HCT116 (cell line): Measurements from ENCODE around the gene DOK6. TPM values are rescaled to one million over a fixed set of nuclear protein-coding genes. Genes with fewer than 3 reads are reported as not detected.

Experiments
- ATAC-seq: fragments of 200-7000 bp; cut with Tn5 transposase; 2 replicates; pipeline ENCODE4 v1.9.1; 2020; ENCODE audit warnings: mild to moderate bottlenecking, moderate library complexity
- BruUV-seq: library from RNA; stranded (reverse); fragments of 400-500 nt; replicated peaks from 2 replicates; lab custom pipeline; 2021; lab: Mats Ljungman, UMichigan
- CTCF ChIA-PET: fragments of 300-600 bp; sonication (Branson Sonifier 250); formaldehyde crosslinking; loops from one replicate; lab custom pipeline; 2021; ENCODE audit warnings: antibody characterized with exemption; lab: Charles Lee
- POLR2A ChIA-PET: fragments of 300-600, 350-600 bp; sonication (Branson Sonifier 250); formaldehyde crosslinking; loops from one replicate; lab custom pipeline; 2021; ENCODE audit warnings: antibody characterized with exemption; lab: Charles Lee
- RAD21 ChIA-PET, 2 experiments: fragments of 300-600 bp; sonication (Branson Sonifier 250); formaldehyde crosslinking; loops; one replicate each; lab custom pipeline; 2023; ENCODE audit warnings: low total read pairs in 2 of 2; ENCODE audit not compliant: uncharacterized antibody in 2 of 2, unreplicated experiment in 2 of 2, low non-redundant PET in 1 of 2; lab: Charles Lee
- DNase-seq: peaks from one replicate; pipeline ENCODE4 v3.0.0-alpha.2; 2010; ENCODE audit warnings: low read depth, low spot score
- H2AFZ ChIP-seq: fragments of 200-600 bp; shearing (Covaris generic), sonication (generic); 2 replicates; pipeline ENCODE4 v1.6.1; 2017; ENCODE audit warnings: low read depth, mixed run types, mixed read lengths, antibody characterized with exemption, low read length; ENCODE audit not compliant: poor library complexity, severe bottlenecking
- H3K27ac ChIP-seq: 2 replicates; pipeline ENCODE4 v1.5.1; 2012; ENCODE audit warnings: low read depth, low read length
- H3K27me3 ChIP-seq: fragments of 200-600 bp; sonication (generic); 2 replicates; pipeline ENCODE4 v1.6.1; 2016; ENCODE audit warnings: mixed run types, low read length, mixed read lengths; ENCODE audit not compliant: insufficient read depth
- H3K36me3 ChIP-seq, 2 experiments: fragments of 200-500 bp in 1 of 2; fragments of 200-600 bp in 1 of 2; sonication (Bioruptor generic) in 1 of 2; sonication (generic) in 1 of 2; 2 replicates each; pipeline versions ENCODE4 v1.5.1 to v1.6.1; 2014 to 2016; ENCODE audit warnings: low read length in 2 of 2, inconsistent platforms in 1 of 2, mixed read lengths in 1 of 2, mixed run types in 1 of 2; ENCODE audit not compliant: insufficient read depth in 2 of 2, control insufficient read depth in 1 of 2
- H3K4me1 ChIP-seq, 2 experiments: fragments of 200-600 bp in 1 of 2; sonication (generic) in 1 of 2; 2 replicates each; pipeline versions ENCODE4 v1.5.1 to v1.6.1; 2012 to 2017; ENCODE audit warnings: low read length in 2 of 2, inconsistent platforms in 1 of 2, mild to moderate bottlenecking in 1 of 2, mixed read lengths in 1 of 2, mixed run types in 1 of 2, moderate library complexity in 1 of 2; ENCODE audit not compliant: insufficient read depth in 2 of 2, control insufficient read depth in 1 of 2
- H3K4me2 ChIP-seq: fragments of 200-600 bp; sonication (generic); 2 replicates; pipeline ENCODE4 v1.6.1; 2017; ENCODE audit warnings: mixed run types, low read length, mixed read lengths
- H3K4me3 ChIP-seq, 2 experiments: fragments of 200-600 bp in 1 of 2; sonication (generic) in 1 of 2; replicated peaks in 1 of 2; 2 replicates each; pipeline ENCODE4 v1.5.1; 2011 to 2016; ENCODE audit warnings: low read length in 2 of 2, control low read depth in 1 of 2, low read depth in 1 of 2, mild to moderate bottlenecking in 1 of 2, mixed read lengths in 1 of 2, mixed run types in 1 of 2
- H3K79me2 ChIP-seq: fragments of 200-600 bp; sonication (generic); 2 replicates; pipeline ENCODE4 v1.6.1; 2017; ENCODE audit warnings: mild to moderate bottlenecking, mixed run types, low read length, moderate library complexity, mixed read lengths; ENCODE audit not compliant: insufficient read depth
- H3K9ac ChIP-seq: fragments of 200-600 bp; sonication (generic); 2 replicates; pipeline ENCODE4 v1.6.1; 2016; ENCODE audit warnings: low read length, mixed read lengths
- H3K9me2 ChIP-seq: fragments of 200-600 bp; sonication (generic), shearing (Covaris generic); 2 replicates; pipeline ENCODE4 v1.6.1; 2017; ENCODE audit warnings: mixed run types, mild to moderate bottlenecking, moderate library complexity; ENCODE audit not compliant: insufficient read depth
- H3K9me3 ChIP-seq, 2 experiments: fragments of 200-500 bp in 1 of 2; fragments of 200-600 bp in 1 of 2; sonication (Bioruptor generic) in 1 of 2; sonication (generic) in 1 of 2; 2 replicates each; pipeline ENCODE4 v1.6.1; 2014 to 2017; ENCODE audit warnings: low read length in 2 of 2, mixed read lengths in 2 of 2, inconsistent platforms in 1 of 2, low read depth in 1 of 2, mild to moderate bottlenecking in 1 of 2, mixed run types in 1 of 2, moderate library complexity in 1 of 2; ENCODE audit not compliant: control insufficient read depth in 1 of 2, insufficient read depth in 1 of 2
- H4K20me1 ChIP-seq: fragments of 200-600 bp; sonication (generic), shearing (Covaris generic); 2 replicates; pipeline ENCODE4 v1.6.1; 2017; ENCODE audit warnings: mixed run types, mild to moderate bottlenecking, moderate library complexity; ENCODE audit not compliant: insufficient read depth
- CEBPB ChIP-seq: IDR thresholded peaks from 2 replicates; pipeline ENCODE4 v1.6.1; 2012; ENCODE audit warnings: low read depth
- ELF1 ChIP-seq: IDR thresholded peaks from 2 replicates; pipeline ENCODE4 v1.6.1; 2012; ENCODE audit warnings: low read depth, borderline replicate concordance
- EZH2phosphoT487 ChIP-seq: fragments of 200-600 bp; IDR thresholded peaks from 2 replicates; pipeline ENCODE4 v1.6.1; 2018; ENCODE audit warnings: antibody characterized with exemption, borderline replicate concordance
- FOSL1 ChIP-seq: IDR thresholded peaks from 2 replicates; pipeline ENCODE4 v1.6.1; 2012; ENCODE audit warnings: low read depth
- JUND ChIP-seq: IDR thresholded peaks from 2 replicates; pipeline ENCODE4 v1.6.1; 2012
- POLR2AphosphoS5 ChIP-seq: IDR thresholded peaks from 2 replicates; pipeline ENCODE4 v1.6.1; 2011; ENCODE audit warnings: mild to moderate bottlenecking, low read depth, low read length, moderate library complexity
- RAD21 ChIP-seq: IDR thresholded peaks from 2 replicates; pipeline ENCODE4 v1.6.1; 2012; ENCODE audit warnings: low read depth, mild to moderate bottlenecking
- SIN3A ChIP-seq: IDR thresholded peaks from 2 replicates; pipeline ENCODE4 v1.6.1; 2012; ENCODE audit warnings: low read depth
- SP1 ChIP-seq: IDR thresholded peaks from 2 replicates; pipeline ENCODE4 v1.6.1; 2012; ENCODE audit warnings: low read depth
- SRF ChIP-seq: IDR thresholded peaks from 2 replicates; pipeline ENCODE4 v1.6.1; 2012; ENCODE audit warnings: low read depth
- TCF7L2 ChIP-seq: IDR thresholded peaks from 2 replicates; pipeline ENCODE4 v1.7.0; 2011; ENCODE audit warnings: borderline replicate concordance, inconsistent platforms; ENCODE audit not compliant: insufficient read depth, insufficient read length; ENCODE audit errors: extremely low read depth
- YY1 ChIP-seq: IDR thresholded peaks from 2 replicates; pipeline ENCODE4 v1.6.1; 2011; ENCODE audit warnings: low read length, low read depth, moderate library complexity, mild to moderate bottlenecking; ENCODE audit not compliant: insufficient replicate concordance; ENCODE audit errors: extremely low read depth
- ZFX ChIP-seq: fragments of 450-650 bp; IDR thresholded peaks from 2 replicates; pipeline ENCODE4 v1.6.1; 2017
- intact Hi-C: fragments of 100-400 bp; cut with micrococcal nuclease; formaldehyde crosslinking; loops from 2 replicates; pipeline ENCODE4 v1.10.0; 2022
- total RNA-seq: library from RNA; stranded (reverse); gene quantifications from one replicate; pipeline ENCODE4 v1.2.1, GENCODE V29; 2021; ENCODE audit not compliant: unreplicated experiment
- TF ChIP-seq, protein P1 (sequence below): IDR thresholded peaks from 2 replicates; pipeline ENCODE4 v1.6.1; 2012; ENCODE audit warnings: low read depth
- TF ChIP-seq, protein P2 (sequence below): IDR thresholded peaks from 2 replicates; pipeline ENCODE4 v1.6.1; 2012
- TF ChIP-seq, protein P3 (sequence below): IDR thresholded peaks from 2 replicates; pipeline ENCODE4 v1.6.1; 2011; ENCODE audit warnings: mild to moderate bottlenecking, low read length, moderate library complexity; ENCODE audit not compliant: insufficient replicate concordance; ENCODE audit errors: extremely low read depth
- TF ChIP-seq, protein P4 (sequence below), 3 experiments: fragments of 200-600 bp in 1 of 3; sonication (generic) in 1 of 3; IDR thresholded peaks in 2 of 3; conservative IDR thresholded peaks in 1 of 3; 2 replicates each; pipeline ENCODE4 v1.5.1; 2012 to 2017; ENCODE audit warnings: low read depth in 2 of 3, low read length in 2 of 3, antibody characterized with exemption in 1 of 3, borderline replicate concordance in 1 of 3, control low read depth in 1 of 3, mild to moderate bottlenecking in 1 of 3, mixed read lengths in 1 of 3, mixed run types in 1 of 3, moderate library complexity in 1 of 3; ENCODE audit not compliant: insufficient read depth in 1 of 3

Gene DOK6
- total RNA-seq, 1 experiment from 2014 or later, result not detected

DNA sequence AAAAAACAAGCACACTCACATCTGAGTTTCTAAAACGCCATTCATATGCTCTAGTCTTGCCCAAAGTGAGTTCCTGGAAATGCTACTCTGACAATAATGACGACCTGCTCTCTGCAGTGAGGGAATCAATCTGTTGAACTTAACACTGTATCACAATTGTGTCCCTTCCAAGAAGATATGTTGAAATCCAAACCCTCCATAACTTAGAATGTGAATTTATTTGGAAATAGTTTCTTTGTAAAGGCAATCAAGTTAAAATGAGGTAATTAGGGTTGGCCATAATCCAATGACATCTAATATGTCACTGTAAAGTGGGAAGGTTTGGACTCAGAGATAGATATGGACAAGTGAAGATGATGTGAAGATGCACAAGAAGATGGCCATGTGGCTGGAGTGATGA, 282.5 kb downstream of the DOK6 start:
- RAD21 ChIA-PET, result no interaction called here
- POLR2A ChIA-PET, result no interaction called here
- ATAC-seq, result no peak

DNA sequence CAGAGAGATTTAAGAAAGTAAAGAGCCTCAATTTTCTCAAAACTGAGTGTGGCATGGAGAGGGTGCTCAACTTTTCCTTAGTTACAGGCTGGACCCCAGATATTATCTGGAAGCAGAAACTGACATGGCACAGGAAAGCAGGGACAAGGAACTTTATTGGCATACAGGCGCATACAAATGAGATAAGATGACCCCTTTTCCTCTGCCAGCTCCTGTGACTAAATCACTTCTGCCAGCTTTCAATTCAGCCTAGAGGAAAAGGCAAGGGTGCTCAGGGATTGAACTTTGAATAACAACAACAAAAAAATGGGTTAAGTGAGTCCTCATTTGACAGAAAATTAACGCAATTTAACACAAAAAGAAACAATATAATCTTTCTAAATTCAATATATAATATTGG, 284.1 kb downstream of the DOK6 start:
- Histone ChIP-seq H3K27me3 (no peaks in the 10 kb centered on the region), H3K9me2 (no peaks in the 10 kb centered on the region), H2AFZ (no peak overlapping the region), H3K4me2 (no peak overlapping the region), H3K27ac (no peak overlapping the region), H4K20me1 (no peaks in the 10 kb centered on the region), H3K36me3 (no peaks in the 10 kb centered on the region), H3K4me3 (no peak overlapping the region), H3K79me2 (no peaks in the 10 kb centered on the region), H3K9ac (no peak overlapping the region), H3K9me3 (no peaks in the 10 kb centered on the region), H3K4me1 (no peaks in the 10 kb centered on the region)
- DNase-seq (no peak), ATAC-seq (no peak)
- ChIA-PET POLR2A (no interaction called here), RAD21 (no interaction called here), CTCF (no interaction called here)
- no TSS peak for BruUV-seq
- intact Hi-C loops, result no loop called here
- TF ChIP-seq, protein P1, sequence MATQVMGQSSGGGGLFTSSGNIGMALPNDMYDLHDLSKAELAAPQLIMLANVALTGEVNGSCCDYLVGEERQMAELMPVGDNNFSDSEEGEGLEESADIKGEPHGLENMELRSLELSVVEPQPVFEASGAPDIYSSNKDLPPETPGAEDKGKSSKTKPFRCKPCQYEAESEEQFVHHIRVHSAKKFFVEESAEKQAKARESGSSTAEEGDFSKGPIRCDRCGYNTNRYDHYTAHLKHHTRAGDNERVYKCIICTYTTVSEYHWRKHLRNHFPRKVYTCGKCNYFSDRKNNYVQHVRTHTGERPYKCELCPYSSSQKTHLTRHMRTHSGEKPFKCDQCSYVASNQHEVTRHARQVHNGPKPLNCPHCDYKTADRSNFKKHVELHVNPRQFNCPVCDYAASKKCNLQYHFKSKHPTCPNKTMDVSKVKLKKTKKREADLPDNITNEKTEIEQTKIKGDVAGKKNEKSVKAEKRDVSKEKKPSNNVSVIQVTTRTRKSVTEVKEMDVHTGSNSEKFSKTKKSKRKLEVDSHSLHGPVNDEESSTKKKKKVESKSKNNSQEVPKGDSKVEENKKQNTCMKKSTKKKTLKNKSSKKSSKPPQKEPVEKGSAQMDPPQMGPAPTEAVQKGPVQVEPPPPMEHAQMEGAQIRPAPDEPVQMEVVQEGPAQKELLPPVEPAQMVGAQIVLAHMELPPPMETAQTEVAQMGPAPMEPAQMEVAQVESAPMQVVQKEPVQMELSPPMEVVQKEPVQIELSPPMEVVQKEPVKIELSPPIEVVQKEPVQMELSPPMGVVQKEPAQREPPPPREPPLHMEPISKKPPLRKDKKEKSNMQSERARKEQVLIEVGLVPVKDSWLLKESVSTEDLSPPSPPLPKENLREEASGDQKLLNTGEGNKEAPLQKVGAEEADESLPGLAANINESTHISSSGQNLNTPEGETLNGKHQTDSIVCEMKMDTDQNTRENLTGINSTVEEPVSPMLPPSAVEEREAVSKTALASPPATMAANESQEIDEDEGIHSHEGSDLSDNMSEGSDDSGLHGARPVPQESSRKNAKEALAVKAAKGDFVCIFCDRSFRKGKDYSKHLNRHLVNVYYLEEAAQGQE, result no peak
- no peak for TF ChIP-seq EZH2phosphoT487
- TF ChIP-seq ELF1, result no peak
- TF ChIP-seq, protein P2, sequence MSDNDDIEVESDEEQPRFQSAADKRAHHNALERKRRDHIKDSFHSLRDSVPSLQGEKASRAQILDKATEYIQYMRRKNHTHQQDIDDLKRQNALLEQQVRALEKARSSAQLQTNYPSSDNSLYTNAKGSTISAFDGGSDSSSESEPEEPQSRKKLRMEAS, result no peak
- TF ChIP-seq FOSL1, result no peak
- no peak for TF ChIP-seq ZFX
- no peak for TF ChIP-seq SP1
- TF ChIP-seq, protein P3, sequence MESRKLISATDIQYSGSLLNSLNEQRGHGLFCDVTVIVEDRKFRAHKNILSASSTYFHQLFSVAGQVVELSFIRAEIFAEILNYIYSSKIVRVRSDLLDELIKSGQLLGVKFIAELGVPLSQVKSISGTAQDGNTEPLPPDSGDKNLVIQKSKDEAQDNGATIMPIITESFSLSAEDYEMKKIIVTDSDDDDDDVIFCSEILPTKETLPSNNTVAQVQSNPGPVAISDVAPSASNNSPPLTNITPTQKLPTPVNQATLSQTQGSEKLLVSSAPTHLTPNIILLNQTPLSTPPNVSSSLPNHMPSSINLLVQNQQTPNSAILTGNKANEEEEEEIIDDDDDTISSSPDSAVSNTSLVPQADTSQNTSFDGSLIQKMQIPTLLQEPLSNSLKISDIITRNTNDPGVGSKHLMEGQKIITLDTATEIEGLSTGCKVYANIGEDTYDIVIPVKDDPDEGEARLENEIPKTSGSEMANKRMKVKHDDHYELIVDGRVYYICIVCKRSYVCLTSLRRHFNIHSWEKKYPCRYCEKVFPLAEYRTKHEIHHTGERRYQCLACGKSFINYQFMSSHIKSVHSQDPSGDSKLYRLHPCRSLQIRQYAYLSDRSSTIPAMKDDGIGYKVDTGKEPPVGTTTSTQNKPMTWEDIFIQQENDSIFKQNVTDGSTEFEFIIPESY, result no peak
- no peak for TF ChIP-seq SIN3A
- TF ChIP-seq, protein P4, sequence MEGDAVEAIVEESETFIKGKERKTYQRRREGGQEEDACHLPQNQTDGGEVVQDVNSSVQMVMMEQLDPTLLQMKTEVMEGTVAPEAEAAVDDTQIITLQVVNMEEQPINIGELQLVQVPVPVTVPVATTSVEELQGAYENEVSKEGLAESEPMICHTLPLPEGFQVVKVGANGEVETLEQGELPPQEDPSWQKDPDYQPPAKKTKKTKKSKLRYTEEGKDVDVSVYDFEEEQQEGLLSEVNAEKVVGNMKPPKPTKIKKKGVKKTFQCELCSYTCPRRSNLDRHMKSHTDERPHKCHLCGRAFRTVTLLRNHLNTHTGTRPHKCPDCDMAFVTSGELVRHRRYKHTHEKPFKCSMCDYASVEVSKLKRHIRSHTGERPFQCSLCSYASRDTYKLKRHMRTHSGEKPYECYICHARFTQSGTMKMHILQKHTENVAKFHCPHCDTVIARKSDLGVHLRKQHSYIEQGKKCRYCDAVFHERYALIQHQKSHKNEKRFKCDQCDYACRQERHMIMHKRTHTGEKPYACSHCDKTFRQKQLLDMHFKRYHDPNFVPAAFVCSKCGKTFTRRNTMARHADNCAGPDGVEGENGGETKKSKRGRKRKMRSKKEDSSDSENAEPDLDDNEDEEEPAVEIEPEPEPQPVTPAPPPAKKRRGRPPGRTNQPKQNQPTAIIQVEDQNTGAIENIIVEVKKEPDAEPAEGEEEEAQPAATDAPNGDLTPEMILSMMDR (IDR thresholded peaks at IDR 0.05 in 2 of 3, conservative IDR thresholded peaks at IDR 0.05 in 1 of 3; ENCODE audit: borderline replicate concordance in 1 of 3, insufficient read depth in 1 of 3, low read depth in 2 of 3, low read length in 2 of 3), result no peak

More for the DNA sequence above, 282.5 kb downstream of the DOK6 start:
- Histone ChIP-seq H3K79me2 (no peaks in the 10 kb centered on the region), H3K4me1 (no peaks in the 10 kb centered on the region), H3K27me3 (no peaks in the 10 kb centered on the region), H4K20me1 (no peaks in the 10 kb centered on the region), H3K4me2 (no peak overlapping the region), H3K4me3 (no peak overlapping the region), H3K9ac (no peak overlapping the region), H3K36me3 (no peaks in the 10 kb centered on the region), H2AFZ (no peak overlapping the region), H3K9me2 (no peaks in the 10 kb centered on the region), H3K27ac (no peak overlapping the region), H3K9me3 (no peaks in the 10 kb centered on the region)
- no peak for DNase-seq
- no TSS peak for BruUV-seq
- CTCF ChIA-PET, result no interaction called here
- intact Hi-C loops, result no loop called here
- TF ChIP-seq JUND (no peak), SRF (no peak), YY1 (no peak), TCF7L2 (no peak), ELF1 (no peak), CEBPB (no peak), SP1 (no peak), RAD21 (no peak), POLR2AphosphoS5 (no peak)
